Measurements from ENCODE around the gene ADM. TPM values are rescaled to one million over a fixed set of nuclear protein-coding genes. Genes with fewer than 3 reads are reported as not detected.

Gene ADM
- polyA plus RNA-seq, 3 donors = 9.5 to 224 (median 20.0) TPM

- no peaks in the 10 kb centered on the region for H3K79me2 ChIP-seq (ENCODE audit: insufficient read depth, low read length)
- H3K4me3 ChIP-seq (replicated peaks in 1 of 3; ENCODE audit: low read depth in 2 of 3, low read length in 3 of 3) = no peak overlapping the region
- no peaks in the 10 kb centered on the region for H3K36me3 ChIP-seq (replicated peaks in 1 of 2; ENCODE audit: control insufficient read depth in 1 of 2, insufficient read depth in 2 of 2, low read length in 2 of 2)
- Mint-ChIP-seq H3K27ac (no peak overlapping the region), H3K4me1 (no peaks in the 10 kb centered on the region), H3K4me3 (no peak overlapping the region), H3K36me3 (no peaks in the 10 kb centered on the region), H3K9me3 (peaks cover 0 to 15% (median 3%) of the 10 kb centered on the region in 7 donors), H3K27me3 (ENCODE audit: low read depth in 3 of 3) (peaks cover 2 to 3% (median 3%) of the 10 kb centered on the region in 3 donors)
- intact Hi-C loops (cut with micrococcal nuclease) = no loop called here
- H3K27ac ChIP-seq (ENCODE audit: low read depth in 1 of 2, low read length in 2 of 2) = no peak overlapping the region
- H3K4me2 ChIP-seq (replicated peaks; ENCODE audit: extremely low read depth, low read length, poor library complexity, severe bottlenecking) = no peak overlapping the region
- no peak for DNase-seq
- H2AFZ ChIP-seq (ENCODE audit: insufficient read depth, low read depth, low read length, poor library complexity, severe bottlenecking) = no peak overlapping the region
- H3K4me1 ChIP-seq (ENCODE audit: control insufficient read depth in 1 of 2, insufficient read depth in 2 of 2, low read length in 2 of 2) = no peaks in the 10 kb centered on the region
- H3K27me3 ChIP-seq (ENCODE audit: control insufficient read depth in 2 of 2, insufficient read depth in 2 of 2, low read length in 2 of 2) = no peaks in the 10 kb centered on the region
- no peaks in the 10 kb centered on the region for H4K20me1 ChIP-seq (ENCODE audit: insufficient read depth, low read length)
- H3K9ac ChIP-seq (ENCODE audit: insufficient read depth, low read length, poor library complexity, severe bottlenecking) = no peak overlapping the region
- TF ChIP-seq CTCF (IDR thresholded peaks at IDR 0.05) = no peak
- no peaks in the 10 kb centered on the region for H3K9me3 ChIP-seq (replicated peaks in 1 of 2; ENCODE audit: control insufficient read depth in 1 of 2, insufficient read depth in 1 of 2, low read length in 2 of 2)
These were observed 51.3 kb downstream of the ADM start for GRCh38 chr11:10356161-10356560.

Small RNAs within 50 kb of the gene (small RNA-seq; reads per million reads assigned to genes)
- not detected for gene AC080023.2 (ENCODE audit: insufficient read length, low read depth)

Other genes with a start within 250 kb of the ADM start
- 10 to 100 TPM in 2 of 3 donors, 1 to 10 TPM in 1; 8.9 to 30.7 (median 16.4) TPM for gene SBF2, start 10.9 kb upstream of the ADM start, polyA plus RNA-seq
- gene AMPD3, start 150.2 kb downstream of the ADM start, polyA plus RNA-seq = 10 to 100 TPM; 10.5 to 24.3 (median 14.3) TPM
- 100 to 1,000 TPM in 1 of 3 donors, 10 to 100 TPM in 2; 19.7 to 114 (median 98.3) TPM for gene RNF141, start 236.1 kb downstream of the ADM start, polyA plus RNA-seq

All from CD14-positive monocyte (primary cell).